Brain microvascular endothelial cell (primary cell): ENCODE measurements around the gene BRCA1.

Experiments used
- DNase-seq: peaks from one replicate; pipeline ENCODE4 v3.0.0-alpha.2; 2020
- H3K27ac ChIP-seq: fragments of 250-450 bp; sonication (Bioruptor Pico); 2 replicates; pipeline ENCODE4 v1.5.1; 2020; ENCODE audit warnings: mild to moderate bottlenecking, moderate library complexity
- H3K27me3 ChIP-seq: fragments of 250-450 bp; sonication (Bioruptor Pico); replicated peaks from 2 replicates; pipeline ENCODE4 v1.5.1; 2020; ENCODE audit warnings: mild to moderate bottlenecking
- H3K36me3 ChIP-seq: fragments of 250-450 bp; sonication (Bioruptor Pico); replicated peaks from 2 replicates; pipeline ENCODE4 v1.5.1; 2020; ENCODE audit warnings: mild to moderate bottlenecking
- H3K4me3 ChIP-seq: 2 replicates; pipeline ENCODE4 v1.5.1; 2011; ENCODE audit warnings: low read depth, mild to moderate bottlenecking, control low read depth, low read length, moderate library complexity
- in situ Hi-C: cut with HindIII; loops from 2 replicates; pipeline ENCODE4 v1.10.0; 2017; ENCODE audit warnings: low sequenced_read_pairs, low pct_ligation_motif_present
- TF ChIP-seq, protein P1 (sequence below): IDR thresholded peaks from 2 replicates; pipeline ENCODE4 v1.5.1; 2011; ENCODE audit warnings: low read depth, mild to moderate bottlenecking, moderate library complexity, low read length, control low read depth, inconsistent platforms; ENCODE audit errors: missing control alignments

Gene BRCA1

DNA sequence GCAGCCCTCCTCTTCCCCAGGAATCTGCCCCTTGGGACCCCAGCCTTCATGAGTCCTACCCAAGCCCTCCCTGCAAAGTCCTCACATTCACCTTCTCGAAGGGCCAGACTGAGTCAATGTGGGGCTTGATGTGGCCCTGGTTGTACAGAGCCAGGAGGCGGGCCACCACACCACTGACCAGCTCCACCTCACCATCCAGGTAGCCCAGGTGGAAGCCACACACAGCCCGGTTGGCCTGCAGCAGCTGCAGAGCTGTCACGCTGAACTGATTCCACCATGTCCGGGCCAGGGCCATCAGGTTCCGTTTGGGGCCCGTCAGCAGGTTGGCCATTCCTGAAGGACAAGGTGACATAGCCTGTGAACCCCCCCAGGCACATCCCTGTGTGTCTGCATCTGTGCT, 108.9 kb downstream of the BRCA1 start:
- in situ Hi-C loops: no loop called here
- TF ChIP-seq, protein P1, sequence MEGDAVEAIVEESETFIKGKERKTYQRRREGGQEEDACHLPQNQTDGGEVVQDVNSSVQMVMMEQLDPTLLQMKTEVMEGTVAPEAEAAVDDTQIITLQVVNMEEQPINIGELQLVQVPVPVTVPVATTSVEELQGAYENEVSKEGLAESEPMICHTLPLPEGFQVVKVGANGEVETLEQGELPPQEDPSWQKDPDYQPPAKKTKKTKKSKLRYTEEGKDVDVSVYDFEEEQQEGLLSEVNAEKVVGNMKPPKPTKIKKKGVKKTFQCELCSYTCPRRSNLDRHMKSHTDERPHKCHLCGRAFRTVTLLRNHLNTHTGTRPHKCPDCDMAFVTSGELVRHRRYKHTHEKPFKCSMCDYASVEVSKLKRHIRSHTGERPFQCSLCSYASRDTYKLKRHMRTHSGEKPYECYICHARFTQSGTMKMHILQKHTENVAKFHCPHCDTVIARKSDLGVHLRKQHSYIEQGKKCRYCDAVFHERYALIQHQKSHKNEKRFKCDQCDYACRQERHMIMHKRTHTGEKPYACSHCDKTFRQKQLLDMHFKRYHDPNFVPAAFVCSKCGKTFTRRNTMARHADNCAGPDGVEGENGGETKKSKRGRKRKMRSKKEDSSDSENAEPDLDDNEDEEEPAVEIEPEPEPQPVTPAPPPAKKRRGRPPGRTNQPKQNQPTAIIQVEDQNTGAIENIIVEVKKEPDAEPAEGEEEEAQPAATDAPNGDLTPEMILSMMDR: no peak
- Histone ChIP-seq H3K27me3 (no peaks in the 10 kb centered on the region), H3K27ac (no peak overlapping the region), H3K36me3 (peaks cover 50% of the 10 kb centered on the region), H3K4me3 (no peak overlapping the region)
- no peak for DNase-seq

DNA sequence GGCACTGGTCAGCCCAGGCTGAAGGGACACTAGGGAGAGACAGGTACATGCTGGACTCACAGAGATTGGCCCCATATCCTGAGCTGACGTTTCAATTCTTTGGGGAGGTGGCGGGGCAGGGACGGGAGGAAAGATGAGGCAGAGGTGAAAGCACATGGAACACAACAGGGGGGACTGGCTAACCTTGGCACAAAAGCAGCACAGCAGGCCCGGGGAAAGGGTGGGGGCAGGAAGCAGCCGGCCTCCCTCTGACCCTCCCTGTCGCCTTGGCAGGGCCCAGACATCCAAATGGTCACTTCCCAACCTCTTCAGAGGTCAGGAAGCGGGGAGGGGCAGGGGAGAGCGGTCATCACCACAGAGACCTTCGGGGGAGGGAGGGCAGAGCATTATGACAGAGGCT, 109.6 kb downstream of the BRCA1 start:
- H3K27ac ChIP-seq: no peak overlapping the region
- no peaks in the 10 kb centered on the region for H3K27me3 ChIP-seq
- in situ Hi-C loops: no loop called here
- no peak overlapping the region for H3K4me3 ChIP-seq
- TF ChIP-seq, protein P1: no peak
- DNase-seq: no peak
- H3K36me3 ChIP-seq: peaks cover 50% of the 10 kb centered on the region

DNA sequence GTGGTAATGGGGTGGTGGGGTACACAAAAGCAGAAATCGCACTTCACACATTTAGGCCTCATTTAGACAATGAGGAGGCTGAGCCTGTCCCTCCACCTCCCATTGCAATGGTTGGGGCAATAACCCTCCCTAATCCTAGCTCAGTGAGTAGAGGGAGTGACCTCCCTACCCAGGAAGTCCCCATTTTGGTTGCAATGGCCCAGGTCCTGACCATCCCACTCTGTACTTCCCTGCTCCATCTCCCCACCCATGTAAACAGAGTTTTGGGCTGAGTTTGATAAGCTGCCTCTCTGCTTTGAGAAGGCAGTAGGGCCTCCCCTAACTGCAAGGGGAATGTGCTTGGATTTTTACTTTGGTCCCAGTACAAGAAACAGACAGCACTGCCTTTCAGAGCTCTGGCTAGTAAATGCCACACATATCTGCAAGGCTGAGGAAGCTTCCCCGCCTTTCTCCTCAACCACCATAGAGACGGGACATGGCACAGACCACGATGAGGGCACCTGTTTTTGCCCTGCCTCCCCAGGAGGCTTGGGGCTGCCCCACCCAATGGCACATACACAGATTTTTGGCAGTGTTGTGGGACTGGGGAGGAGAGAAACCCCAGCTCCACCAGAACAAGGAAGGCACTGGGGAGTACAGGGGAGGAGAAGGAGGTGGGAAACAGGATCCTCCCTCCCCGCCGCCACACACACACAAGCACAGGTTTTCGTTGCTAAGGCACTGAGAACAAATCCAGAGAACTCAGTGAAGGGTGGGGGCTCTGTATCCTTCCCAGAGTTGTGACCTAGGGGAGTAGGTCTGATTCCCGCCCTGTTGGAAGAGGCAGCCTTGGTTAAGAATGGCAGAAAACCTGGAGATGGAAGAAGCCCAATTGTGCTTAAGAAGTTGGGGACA, 110.3 kb downstream of the BRCA1 start:
- peaks cover 50% of the 10 kb centered on the region for H3K36me3 ChIP-seq
- no peak overlapping the region for H3K27ac ChIP-seq
- H3K4me3 ChIP-seq: no peak overlapping the region
- in situ Hi-C loops: no loop called here
- TF ChIP-seq, protein P1: no peak
- no peaks in the 10 kb centered on the region for H3K27me3 ChIP-seq
- no peak for DNase-seq

DNA sequence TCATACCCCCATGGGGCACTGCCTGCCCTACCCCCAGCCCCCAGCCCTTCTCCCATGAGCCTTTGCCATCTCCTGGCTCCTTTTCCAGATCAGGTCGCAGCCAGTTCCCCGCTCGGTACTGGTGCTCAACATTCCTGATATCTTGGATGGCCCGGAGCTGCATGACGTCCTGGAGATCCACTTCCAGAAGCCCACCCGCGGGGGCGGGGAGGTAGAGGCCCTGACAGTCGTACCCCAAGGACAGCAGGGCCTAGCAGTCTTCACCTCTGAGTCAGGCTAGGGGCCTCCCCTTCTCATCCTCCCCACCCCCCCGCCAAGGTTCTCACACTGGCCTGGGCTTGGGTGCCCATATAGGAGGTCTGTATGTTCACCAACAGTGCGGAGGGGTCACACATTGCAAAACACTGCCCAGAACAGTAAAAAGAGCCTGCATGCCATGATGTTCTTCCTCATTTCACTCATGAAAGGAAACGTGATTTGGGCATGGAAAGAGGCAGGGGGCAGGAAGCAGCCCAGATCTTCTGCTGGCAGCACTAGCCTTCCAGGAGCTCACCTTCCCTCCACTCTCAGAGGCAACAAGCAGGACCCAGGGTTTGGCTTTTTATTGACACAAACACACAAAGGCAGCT, 111.0 kb downstream of the BRCA1 start:
- no peak overlapping the region for H3K4me3 ChIP-seq
- in situ Hi-C loops: no loop called here
- no peak overlapping the region for H3K27ac ChIP-seq
- DNase-seq: no peak
- TF ChIP-seq, protein P1: no peak
- H3K36me3 ChIP-seq: peaks cover 50% of the 10 kb centered on the region
- no peaks in the 10 kb centered on the region for H3K27me3 ChIP-seq

DNA sequence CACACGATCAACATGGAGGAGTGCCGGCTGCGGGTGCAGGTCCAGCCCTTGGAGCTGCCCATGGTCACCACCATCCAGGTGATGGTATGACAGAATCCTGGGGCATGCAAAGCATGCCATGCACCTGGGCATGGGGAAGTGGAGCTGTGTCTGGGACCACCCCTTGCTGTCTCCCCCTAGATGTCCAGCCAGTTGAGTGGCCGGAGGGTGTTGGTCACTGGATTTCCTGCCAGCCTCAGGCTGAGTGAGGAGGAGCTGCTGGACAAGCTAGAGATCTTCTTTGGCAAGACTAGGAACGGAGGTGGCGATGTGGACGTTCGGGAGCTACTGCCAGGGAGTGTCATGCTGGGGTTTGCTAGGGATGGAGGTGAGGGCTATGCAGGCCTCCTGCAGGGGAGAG, 111.9 kb downstream of the BRCA1 start:
- TF ChIP-seq, protein P1: no peak
- Histone ChIP-seq H3K36me3 (peaks cover 43% of the 10 kb centered on the region), H3K4me3 (no peak overlapping the region), H3K27me3 (no peaks in the 10 kb centered on the region), H3K27ac (no peak overlapping the region)
- no peak for DNase-seq
- in situ Hi-C loops: no loop called here
